GM12878 (cell line): Measurements from ENCODE around the gene FGR. TPM values are rescaled to one million over a fixed set of nuclear protein-coding genes. Genes with fewer than 3 reads are reported as not detected.

Source experiments
- BCLAF1 ChIP-seq: fragments of 450-650 bp; IDR thresholded peaks from 2 replicates; pipeline ENCODE4 v1.6.1; 2017; ENCODE audit warnings: antibody characterized with exemption, mild to moderate bottlenecking, moderate library complexity
- BMI1 ChIP-seq: fragments of 450-650 bp; IDR thresholded peaks from 2 replicates; pipeline ENCODE4 v1.6.1; 2016; ENCODE audit warnings: mild to moderate bottlenecking, moderate library complexity, borderline replicate concordance
- CEBPB ChIP-seq, 2 experiments: fragments of 150-350 bp in 1 of 2; IDR thresholded peaks; 2 replicates each; pipeline ENCODE4 v1.6.1; 2012 to 2014; ENCODE audit warnings: low read depth in 2 of 2, low read length in 2 of 2, borderline replicate concordance in 1 of 2, inconsistent platforms in 1 of 2
- CREM ChIP-seq: IDR thresholded peaks from 2 replicates; pipeline ENCODE4 v1.6.1; 2014; ENCODE audit warnings: antibody characterized with exemption, low read depth
- EP300 ChIP-seq, 2 experiments: fragments of 150-350 bp in 1 of 2; IDR thresholded peaks; 2 replicates each; pipeline ENCODE4 v1.6.1; 2011 to 2012; ENCODE audit warnings: low read depth in 2 of 2, low read length in 2 of 2, borderline replicate concordance in 1 of 2, improper control_type of control experiment in 1 of 2, inconsistent platforms in 1 of 2; ENCODE audit not compliant: control insufficient read depth in 1 of 2
- EZH2 ChIP-seq: IDR thresholded peaks from 2 replicates; pipeline ENCODE4 v1.6.1; 2012; ENCODE audit warnings: low read depth, mild to moderate bottlenecking, control low read depth, inconsistent platforms, low read length, borderline replicate concordance; ENCODE audit not compliant: control insufficient read depth
- HDGF ChIP-seq: fragments of 450-650 bp; IDR thresholded peaks from 2 replicates; pipeline ENCODE4 v1.6.1; 2016; ENCODE audit warnings: antibody characterized with exemption
- IRF5 ChIP-seq: fragments of 450-650 bp; IDR thresholded peaks from 2 replicates; pipeline ENCODE4 v1.6.1; 2017; ENCODE audit warnings: borderline replicate concordance
- JUNB ChIP-seq: IDR thresholded peaks from 2 replicates; pipeline ENCODE4 v1.6.1; 2016; ENCODE audit warnings: antibody characterized with exemption, mild to moderate bottlenecking
- KLF5 ChIP-seq: fragments of 450-650 bp; IDR thresholded peaks from 2 replicates; pipeline ENCODE4 v1.6.1; 2014; ENCODE audit warnings: mild to moderate bottlenecking; ENCODE audit not compliant: partially characterized antibody
- NFYB ChIP-seq: IDR thresholded peaks from 2 replicates; pipeline ENCODE4 v1.6.1; 2011; ENCODE audit warnings: low read depth, mild to moderate bottlenecking, low read length, improper control_type of control experiment, moderate library complexity; ENCODE audit not compliant: insufficient read depth
- NR2F1 ChIP-seq: fragments of 450-650 bp; conservative IDR thresholded peaks from 2 replicates; pipeline ENCODE4 v1.6.1; 2017; ENCODE audit warnings: mild to moderate bottlenecking
- POLR2AphosphoS5 ChIP-seq: IDR thresholded peaks from 2 replicates; pipeline ENCODE4 v1.6.1; 2011; ENCODE audit warnings: mild to moderate bottlenecking, low read length, inconsistent platforms
- POU2F2 ChIP-seq: IDR thresholded peaks from 3 replicates; pipeline ENCODE4 v1.6.1; 2011; ENCODE audit warnings: low read depth, mild to moderate bottlenecking, low read length, borderline replicate concordance
- RBBP5 ChIP-seq: fragments of 200-600 bp; sonication (generic); conservative IDR thresholded peaks from 2 replicates; pipeline ENCODE4 v1.6.1; 2016
- SRF ChIP-seq, 2 experiments: IDR thresholded peaks; 2 replicates each; pipeline ENCODE4 v1.6.1; 2011; ENCODE audit warnings: low read depth in 2 of 2, low read length in 2 of 2, mild to moderate bottlenecking in 1 of 2, moderate library complexity in 1 of 2
- TAF1 ChIP-seq: IDR thresholded peaks from 2 replicates; pipeline ENCODE4 v1.6.1; 2011; ENCODE audit warnings: mild to moderate bottlenecking, low read depth, low read length, borderline replicate concordance
- ZBTB11 ChIP-seq: fragments of 450-650 bp; formaldehyde crosslinking; IDR thresholded peaks from 2 replicates; pipeline ENCODE4 v1.5.0; 2022; ENCODE audit warnings: mild to moderate bottlenecking, missing genetic modification characterization
- polyA plus RNA-seq, 11 experiments: library from polyadenylated mRNA; depleted of rRNA in 4 of 11; unstranded in 6 of 11; stranded (reverse) in 5 of 11; fragments of >200 nt; fragmentation: Nextera tagmentation in 4 of 11; fragmentation: Illumina TruSeq in 1 of 11; extraction: Ambion mirVana in 4 of 11; extraction: Trizol in 1 of 11; gene quantifications; 1 replicate in 1 of 11; 2 replicates in 10 of 11; pipeline versions ENCODE4 v1.2.1 to v1.2.3, GENCODE V29; 2011 to 2016; ENCODE audit warnings: inconsistent platforms in 2 of 11, missing spikeins in 2 of 11, low read depth in 1 of 11
- total RNA-seq, 4 experiments: library from RNA; depleted of rRNA in 3 of 4; stranded (reverse); fragments of >200 nt in 3 of 4; fragmentation: Illumina TruSeq in 1 of 4; extraction: Trizol in 1 of 4; gene quantifications; 2 replicates each; pipeline versions ENCODE4 v1.2.1 to v1.2.3, GENCODE V29; 2013 to 2021

Gene FGR
- total and polyA plus RNA-seq, 10 of the 15 experiments (the other 5 are each of a cell fraction or from before 2014, with no cell fraction given) = 10.9 to 193 (median 74.7) TPM

- TF ChIP-seq EZH2 = no peak
- no peak for TF ChIP-seq CEBPB (IDR thresholded peaks at IDR 0.05; ENCODE audit: borderline replicate concordance in 1 of 2, low read depth in 2 of 2, low read length in 2 of 2)
- TF ChIP-seq ZBTB11 (CRISPR knock-in tag) = no peak
- no peak for TF ChIP-seq SRF (IDR thresholded peaks at IDR 0.05; ENCODE audit: low read depth in 2 of 2, low read length in 2 of 2)
- no peak for TF ChIP-seq NFYB
- TF ChIP-seq CREM = peak; percentile 62
- peak; percentile 83 for TF ChIP-seq POLR2AphosphoS5
- peak in 1 of 2 experiments; percentile 56; a peak in 2 of 4 replicates for TF ChIP-seq EP300 (IDR thresholded peaks at IDR 0.05; ENCODE audit: borderline replicate concordance in 1 of 2, control insufficient read depth in 1 of 2, low read depth in 2 of 2, low read length in 2 of 2)
- TF ChIP-seq POU2F2 = peak; percentile 49; the same call in 1 of the 3 replicates
- no peak for TF ChIP-seq BCLAF1
- TF ChIP-seq BMI1 = peak; percentile 14; the same call in 1 of the 2 replicates
- TF ChIP-seq RBBP5 = no peak
- TF ChIP-seq HDGF = peak; percentile 42; the same call in 1 of the 2 replicates
- peak; percentile 95 for TF ChIP-seq NR2F1
- peak; percentile 34; the same call in 1 of the 2 replicates for TF ChIP-seq JUNB
- peak; percentile 55; the same call in 1 of the 2 replicates for TF ChIP-seq TAF1
- no peak for TF ChIP-seq IRF5
- TF ChIP-seq KLF5 = no peak
These were observed 2.3 kb downstream of the FGR start (continued) for GRCh38 chr1:27632387-27633297.
